Measurements from ENCODE around the gene SLC17A1.

Gene SLC17A1, protein sequence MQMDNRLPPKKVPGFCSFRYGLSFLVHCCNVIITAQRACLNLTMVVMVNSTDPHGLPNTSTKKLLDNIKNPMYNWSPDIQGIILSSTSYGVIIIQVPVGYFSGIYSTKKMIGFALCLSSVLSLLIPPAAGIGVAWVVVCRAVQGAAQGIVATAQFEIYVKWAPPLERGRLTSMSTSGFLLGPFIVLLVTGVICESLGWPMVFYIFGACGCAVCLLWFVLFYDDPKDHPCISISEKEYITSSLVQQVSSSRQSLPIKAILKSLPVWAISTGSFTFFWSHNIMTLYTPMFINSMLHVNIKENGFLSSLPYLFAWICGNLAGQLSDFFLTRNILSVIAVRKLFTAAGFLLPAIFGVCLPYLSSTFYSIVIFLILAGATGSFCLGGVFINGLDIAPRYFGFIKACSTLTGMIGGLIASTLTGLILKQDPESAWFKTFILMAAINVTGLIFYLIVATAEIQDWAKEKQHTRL

DNA sequence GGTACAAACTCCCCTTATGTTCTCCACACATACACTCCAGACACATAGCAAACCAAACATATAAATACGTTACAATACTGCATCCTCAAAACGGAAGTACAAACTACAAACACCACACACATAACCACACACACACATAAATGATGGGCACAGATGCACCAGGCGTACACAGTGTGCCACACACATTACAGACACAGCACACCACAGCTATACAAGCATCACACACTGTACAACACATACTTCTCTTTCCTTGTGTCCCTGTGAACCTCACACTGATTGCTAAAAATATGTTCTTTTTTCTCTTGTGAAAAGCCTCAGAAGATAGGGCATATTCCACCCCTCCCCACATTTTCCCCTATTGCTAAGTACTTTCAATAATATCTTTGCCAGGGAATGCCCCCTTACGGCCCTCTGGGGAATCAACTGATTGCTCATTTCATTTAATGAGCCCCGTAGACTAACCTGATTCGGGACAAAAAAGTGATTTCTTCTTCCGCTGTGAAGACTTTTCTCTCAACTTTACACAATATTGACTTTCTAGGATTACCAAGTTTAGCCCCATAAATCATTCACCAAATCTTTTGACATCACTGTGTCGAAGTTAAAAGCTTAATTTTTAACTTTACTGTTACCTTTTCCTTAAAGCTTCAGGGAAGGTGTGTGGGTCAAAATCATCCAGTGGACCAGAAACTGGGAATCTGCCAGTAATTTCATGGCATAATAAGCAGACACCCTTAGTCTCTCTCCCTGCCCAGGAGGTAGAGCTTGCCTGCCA, at the start of gene SLC17A1:
SLC17A1 (minus strand) TSS at position 521 of the 775 bp plus-strand sequence. CDS start 1,495 bp downstream, outside the sequence.
- no peak for DNase-seq

DNA sequence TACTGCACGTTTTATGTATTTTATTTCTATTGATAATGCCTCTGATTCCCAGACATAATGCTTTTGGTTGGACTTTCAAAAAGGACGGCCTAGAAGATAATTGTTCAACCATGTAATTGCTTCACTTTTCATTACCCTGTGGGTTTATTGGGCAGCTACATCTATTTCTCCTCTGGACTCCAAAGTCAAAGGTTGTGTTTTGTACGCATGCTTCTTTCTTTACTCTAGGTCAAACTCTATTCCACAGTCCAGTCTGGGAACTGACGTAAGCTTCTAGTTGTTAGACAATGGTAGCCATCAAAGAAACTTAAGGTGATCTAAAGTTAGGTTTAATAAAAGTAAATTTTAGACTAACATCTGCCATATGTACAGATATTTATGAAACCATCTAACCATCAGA, 48.7 kb upstream of the SLC17A1 start:
- DNase-seq, result no peak

DNA sequence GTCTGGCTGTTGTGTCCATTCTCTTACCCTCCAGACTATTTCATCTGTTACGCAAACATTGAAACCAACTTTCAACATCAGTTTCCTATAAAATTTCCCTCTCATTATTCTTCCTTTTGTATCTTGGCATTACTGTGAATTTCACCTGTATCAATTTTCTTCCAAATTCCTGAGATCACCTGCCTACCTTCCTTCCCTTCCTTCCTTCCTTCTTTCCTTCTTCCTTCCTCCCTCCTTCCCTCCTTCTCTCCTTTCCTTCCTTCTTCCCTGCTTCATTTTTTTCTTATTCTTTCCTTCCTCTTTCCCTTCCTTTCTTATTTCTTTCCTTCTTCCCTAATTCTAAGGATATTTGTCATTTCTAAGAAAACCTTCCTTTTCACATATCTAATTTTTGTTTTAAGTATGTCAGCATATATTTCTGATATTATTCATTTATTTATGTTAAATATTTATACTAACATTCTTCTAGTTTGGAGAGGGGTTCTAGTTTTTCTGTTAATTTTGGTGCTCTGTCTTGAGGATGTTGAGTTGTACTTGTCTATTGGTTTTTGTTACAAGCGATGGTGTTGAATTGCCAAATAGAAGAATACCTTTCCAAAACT, 47.0 kb upstream of the SLC17A1 start:
- no peak for DNase-seq

DNA sequence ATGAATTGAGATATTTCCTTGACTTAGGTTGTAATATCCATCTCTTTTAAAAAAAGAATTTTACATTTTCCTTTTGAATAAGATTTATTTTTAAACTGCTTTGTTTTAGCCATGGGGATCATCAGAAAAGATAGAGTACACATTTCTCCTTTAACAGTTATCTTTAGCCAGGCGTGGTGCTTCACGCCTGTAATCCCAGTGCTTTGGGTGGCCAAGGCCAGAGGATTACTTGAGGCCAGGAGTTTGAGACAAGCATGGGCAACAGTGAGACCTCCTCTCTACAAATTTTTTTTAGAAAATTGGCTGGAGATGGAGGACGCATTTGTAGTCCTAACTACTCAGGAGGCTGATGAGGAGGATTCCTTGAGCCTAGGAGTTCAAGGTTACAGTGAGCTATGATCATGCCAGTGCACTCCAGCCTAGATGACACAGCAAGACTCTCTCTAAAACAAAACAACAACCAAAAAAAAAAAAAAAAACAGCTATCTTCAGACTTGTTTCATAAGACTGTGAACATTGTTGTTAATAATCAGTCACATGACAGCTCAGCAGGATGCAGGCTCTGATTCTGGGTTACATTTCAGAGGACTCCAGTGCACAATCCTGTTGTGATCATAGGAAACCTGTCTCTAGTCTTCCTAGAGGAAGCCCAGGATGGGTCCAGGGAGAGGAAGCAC, 44.2 kb upstream of the SLC17A1 start:
- no peak for DNase-seq

DNA sequence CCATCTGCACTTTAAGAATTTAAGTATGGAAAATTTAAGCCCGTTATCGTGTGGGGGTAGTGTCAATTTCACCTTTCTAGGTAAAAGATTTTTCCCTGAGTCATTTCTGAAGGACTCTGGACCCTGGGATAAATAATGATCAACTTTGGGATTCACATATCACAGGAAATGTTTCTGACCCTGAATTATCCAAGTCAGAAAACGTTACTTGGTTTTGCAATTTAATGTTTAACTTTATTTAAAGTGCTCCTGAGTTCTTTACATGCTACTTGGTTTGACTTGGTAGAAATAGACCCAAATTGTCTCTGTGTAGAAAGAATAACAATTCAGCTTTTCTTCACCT, 43.7 kb upstream of the SLC17A1 start:
- DNase-seq, result no peak

DNA sequence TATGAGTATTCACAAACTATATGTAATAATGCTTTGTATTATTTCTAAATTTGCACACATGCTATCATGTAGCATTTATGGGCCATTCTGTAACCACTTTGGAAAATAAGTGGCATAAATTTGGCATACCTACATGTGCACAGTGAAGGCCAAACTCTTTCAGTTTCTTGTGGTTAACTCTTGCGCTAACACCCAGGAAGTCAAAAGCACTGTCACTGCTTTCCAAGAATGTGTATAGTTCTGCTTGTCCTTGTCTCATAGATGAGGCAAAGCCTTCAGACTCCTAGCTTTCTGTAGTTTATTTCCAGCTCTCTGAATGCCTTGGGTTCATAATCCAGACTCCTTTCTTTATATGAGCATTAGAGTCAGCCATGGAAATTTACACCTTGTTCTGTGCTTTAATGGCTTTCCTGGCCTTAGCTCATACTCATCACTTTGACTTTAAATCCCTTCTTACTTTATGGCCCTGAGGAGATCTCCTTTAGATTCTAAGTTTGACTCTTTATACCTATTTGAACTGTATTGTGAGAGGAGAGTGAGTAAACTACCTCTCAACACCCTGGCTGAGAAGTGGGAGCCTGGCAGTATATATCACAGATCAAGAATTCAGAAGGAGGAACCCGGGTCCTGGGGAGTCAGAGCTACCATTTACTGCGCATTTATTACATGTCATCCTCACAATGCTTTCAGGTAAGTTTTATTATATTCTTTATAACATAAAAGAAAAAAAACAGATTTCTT, 43.1 kb upstream of the SLC17A1 start:
- no peak for DNase-seq

GRCh38 chr6:25874118-25874517, 42.3 kb upstream of the SLC17A1 start, which contains the start of gene SLC17A3:
Gene SLC17A3, minus strand, starts transcription at chr6:25874243. Its CDS starts 5,856 bp downstream, at chr6:25868387.
- DNase-seq, result no peak

DNA sequence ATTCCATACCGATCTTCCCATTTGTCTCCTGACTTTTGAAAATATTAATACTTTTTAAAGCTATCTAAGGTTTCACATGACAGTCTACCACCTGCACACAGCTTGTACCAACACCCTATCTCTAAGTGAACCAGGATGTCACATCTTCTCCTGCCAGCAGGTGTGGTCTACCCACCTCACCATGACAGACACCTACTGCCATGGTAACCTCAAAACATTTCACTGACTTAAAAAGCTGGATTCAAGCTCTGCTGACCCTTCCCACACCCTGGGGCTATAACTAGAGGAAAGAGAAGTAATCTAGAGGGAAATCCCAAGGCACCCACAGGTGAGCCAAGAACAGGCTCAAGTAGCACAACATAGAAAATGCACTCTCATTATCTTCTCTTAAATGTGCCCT, 41.0 kb upstream of the SLC17A1 start:
- no peak for DNase-seq

DNA sequence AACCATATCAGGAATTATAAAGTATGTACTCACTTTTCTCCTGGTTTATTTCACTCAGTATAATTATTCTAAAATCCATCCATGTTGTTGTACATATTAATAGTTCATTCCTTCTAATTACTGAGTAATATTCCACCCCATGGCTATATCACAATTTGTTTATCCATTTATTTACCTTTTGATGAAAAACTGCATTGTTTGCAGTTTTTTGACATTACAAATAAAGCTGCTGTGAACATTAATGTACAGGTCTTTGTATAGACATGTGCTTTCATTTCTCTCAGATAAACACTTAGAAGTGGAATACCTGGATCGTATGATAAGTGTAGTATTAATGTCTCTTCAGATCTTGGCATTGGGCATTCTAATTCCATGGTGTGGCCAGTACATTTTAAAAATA, 38.0 kb upstream of the SLC17A1 start:
- DNase-seq, result no peak

DNA sequence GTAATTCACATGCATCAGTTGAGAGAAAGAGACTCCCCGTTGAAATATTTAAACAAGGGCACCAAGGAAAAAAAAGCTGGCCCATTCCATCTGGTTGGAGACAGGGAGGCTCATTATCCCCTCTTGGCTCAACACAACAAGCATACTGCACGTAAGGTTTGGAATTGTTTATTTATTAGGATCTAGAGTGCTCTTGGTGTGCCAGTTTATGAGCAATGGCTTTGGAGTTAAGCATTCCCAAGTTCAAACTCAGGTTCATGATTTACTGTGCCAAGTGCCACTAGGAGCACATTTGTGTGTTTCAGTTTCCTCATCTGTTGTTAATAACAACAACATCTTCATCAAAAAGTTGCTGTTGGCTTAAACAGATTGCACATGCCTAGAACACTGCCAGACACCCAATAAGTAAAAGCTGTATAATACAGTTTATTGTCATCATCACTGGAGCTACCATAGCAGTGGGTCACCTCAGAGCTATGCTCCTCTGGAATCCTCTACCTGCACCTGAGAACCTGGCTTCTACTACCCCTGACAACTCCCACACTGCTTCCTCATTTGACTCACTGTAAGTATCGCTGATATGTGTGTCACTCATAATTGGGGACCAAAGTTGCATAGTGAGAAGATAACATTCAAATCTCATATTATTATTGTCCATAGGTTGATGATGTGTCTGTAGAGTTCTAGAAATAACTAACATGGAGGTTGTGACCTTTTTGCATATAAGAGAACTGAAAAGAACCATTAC, 36.8 kb upstream of the SLC17A1 start:
- DNase-seq, result no peak

GRCh38 chr6:25866011-25866410, 34.2 kb upstream of the SLC17A1 start:
- no peak for DNase-seq

DNA sequence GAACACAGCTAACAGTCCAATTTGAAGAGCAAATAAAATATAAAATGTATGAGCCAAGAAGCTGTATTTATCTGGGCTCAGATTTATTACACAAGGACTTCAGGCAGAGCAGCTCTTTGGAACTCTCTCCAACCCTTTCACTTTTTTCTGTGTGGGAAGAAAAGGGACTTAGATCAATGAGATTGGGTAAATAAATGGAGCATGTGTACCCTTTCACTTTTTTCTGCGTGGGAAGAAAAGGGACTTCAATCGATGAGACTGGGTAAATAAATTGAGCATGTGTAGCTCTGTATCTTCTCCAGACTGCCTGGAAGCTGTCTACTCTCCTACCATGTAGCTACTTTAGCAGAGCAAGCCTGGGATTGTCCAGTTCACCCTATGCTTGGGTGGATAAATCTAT, 31.5 kb upstream of the SLC17A1 start:
- DNase-seq, result no peak

GRCh38 chr6:25862199-25862598, 30.3 kb upstream of the SLC17A1 start:
- no peak for DNase-seq

- no peak for DNase-seq
These were observed 20.9 kb upstream of the SLC17A1 start for GRCh38 chr6:25852756-25853155.

DNA sequence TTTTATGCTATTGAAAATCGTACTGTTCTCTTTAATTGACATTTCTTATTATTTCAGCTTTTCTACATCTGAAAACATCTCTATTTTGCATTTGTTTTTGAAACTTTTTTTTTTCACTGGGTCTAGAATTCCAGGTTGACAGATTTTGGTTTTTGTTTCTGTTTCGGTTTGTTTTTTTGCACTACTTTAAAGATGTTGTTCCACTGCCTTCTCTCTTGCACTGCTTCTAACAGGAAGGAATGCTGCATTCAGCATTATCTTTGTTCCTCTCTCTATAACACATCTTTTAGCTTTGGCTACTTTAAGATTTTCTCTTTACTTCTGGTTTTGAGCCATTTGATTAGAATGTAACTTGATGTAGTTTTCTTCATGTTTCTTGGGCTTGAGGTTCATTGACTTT, 20.1 kb upstream of the SLC17A1 start:
- no peak for DNase-seq

DNA sequence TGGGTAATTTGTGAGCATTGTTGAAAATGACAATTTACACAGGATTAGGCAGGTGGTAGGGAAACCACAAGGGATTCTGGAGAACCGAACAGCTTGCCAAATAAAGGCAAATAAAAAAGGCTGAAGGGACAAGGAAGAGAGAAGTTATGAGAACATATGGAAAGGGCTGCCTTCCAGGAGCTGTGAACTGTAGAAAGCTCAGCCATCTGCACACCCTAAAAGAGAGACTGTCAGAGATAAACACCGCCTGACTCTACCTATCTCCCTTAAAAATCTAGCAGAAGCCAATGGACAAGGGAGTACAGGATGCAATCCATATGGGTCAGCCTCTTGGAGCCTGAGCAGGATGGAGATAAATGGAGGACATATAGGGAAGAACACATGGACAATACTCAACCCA, 12.7 kb upstream of the SLC17A1 start:
- no peak for DNase-seq

GRCh38 chr6:25842526-25842925, 10.7 kb upstream of the SLC17A1 start:
- no peak for DNase-seq

DNA sequence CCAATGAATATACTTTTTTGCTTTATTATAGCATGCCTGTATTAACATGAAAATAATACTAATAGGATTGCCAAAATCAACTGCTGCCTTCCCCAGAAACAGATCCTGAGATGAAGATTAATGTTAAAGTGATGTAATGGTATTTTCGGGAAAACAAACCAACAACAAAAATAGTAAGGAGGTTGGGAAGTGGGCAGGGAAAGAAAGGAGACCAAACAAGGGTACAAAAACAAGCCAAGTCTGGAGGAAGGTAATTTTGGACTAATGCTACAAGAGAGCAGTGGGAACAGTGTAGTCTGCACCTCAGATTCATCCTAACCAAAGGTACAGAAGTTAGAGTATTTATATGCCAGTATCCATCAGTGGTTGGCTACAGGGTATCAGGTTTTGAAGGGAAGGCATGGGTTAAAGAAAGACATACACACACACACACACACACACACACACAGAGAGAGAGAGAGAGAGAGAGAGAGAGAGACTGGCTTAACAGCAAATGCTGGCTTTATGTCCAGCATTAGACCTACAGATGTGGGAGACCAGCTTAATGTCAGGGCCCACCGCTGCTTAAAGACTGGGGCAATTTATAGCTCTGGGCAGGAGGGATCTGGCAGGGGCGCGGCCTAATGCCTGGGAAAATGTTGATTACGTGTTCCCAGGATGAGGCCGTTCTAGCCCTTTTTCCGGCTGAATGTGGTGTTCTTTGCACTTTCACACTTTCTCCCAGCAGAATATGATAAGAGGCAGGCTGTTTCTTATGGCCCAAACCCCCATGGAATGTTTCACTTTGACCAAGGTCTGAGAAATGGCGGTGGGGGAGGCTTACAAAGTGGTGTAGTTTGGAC, 3.8 kb upstream of the SLC17A1 start:
- no peak for DNase-seq

GRCh38 chr6:25834950-25835349, 3.1 kb upstream of the SLC17A1 start:
- DNase-seq, result no peak

DNA sequence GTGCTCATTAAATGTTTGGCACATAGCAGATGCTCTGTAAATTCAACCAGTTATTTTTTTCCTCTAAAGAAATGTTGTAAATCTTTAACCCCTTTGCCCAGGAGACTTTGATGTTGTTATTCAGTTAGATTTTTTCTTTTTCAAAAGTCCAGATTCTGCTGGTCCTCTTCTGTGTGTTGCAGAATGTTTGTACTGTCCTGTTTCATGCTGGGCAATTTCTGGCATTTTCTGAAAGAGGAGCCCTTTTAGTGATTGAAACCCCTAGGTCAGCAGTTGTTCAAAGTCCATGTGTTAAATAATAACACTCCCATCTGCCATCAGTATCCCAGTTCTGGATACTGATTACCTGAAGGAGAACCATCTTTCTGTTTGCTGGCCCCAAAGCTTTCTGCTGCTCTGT, 1.3 kb upstream of the SLC17A1 start:
- DNase-seq, result no peak

GRCh38 chr6:25832670-25833069, 818 bp upstream of the SLC17A1 start:
- DNase-seq, result no peak
